ENCODE measurements around the gene HNRNPC. TPM values are rescaled to one million over a fixed set of nuclear protein-coding genes. Genes with fewer than 3 reads are reported as not detected.
"Not testable (repeated sequence)": the region's sequence is repeated elsewhere in the genome, so short reads cannot be mapped to it uniquely, and the experiment has no call there.

HNRNPC gene
- polyA plus RNA-seq, 1 donor from 2014 or later, result 1,176 TPM

DNA sequence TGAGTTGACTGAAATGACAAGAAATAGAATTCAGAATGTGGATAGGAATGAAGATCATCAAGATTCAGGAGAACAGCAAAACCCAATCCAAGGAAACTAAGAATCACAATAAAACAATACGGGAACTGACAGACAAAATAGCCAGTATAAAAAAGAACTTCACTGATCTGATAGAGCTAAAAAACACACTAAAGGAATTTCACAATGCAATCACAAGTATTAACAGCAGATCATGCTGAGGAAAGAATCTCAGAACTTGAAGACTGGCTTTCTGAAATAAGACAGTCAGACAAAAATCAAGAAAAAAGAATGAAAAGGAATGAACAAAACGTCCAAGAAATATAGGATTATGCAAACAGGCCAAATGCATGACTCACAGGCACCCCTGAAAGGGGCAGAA lies 98.1 kb downstream of the HNRNPC start:
- no peaks in the 10 kb centered on the region for H3K36me3 ChIP-seq (ENCODE audit: insufficient read depth, low read length)
- H3K79me2 ChIP-seq (replicated peaks; ENCODE audit: insufficient read depth, low read length), result no peaks in the 10 kb centered on the region
- TF ChIP-seq CTCF (IDR thresholded peaks at IDR 0.05; ENCODE audit: poor library complexity, severe bottlenecking) (no peak), MXI1 (conservative IDR thresholded peaks at IDR 0.05; ENCODE audit: poor library complexity, severe bottlenecking) (no peak), EP300 (conservative IDR thresholded peaks at IDR 0.05; ENCODE audit: poor library complexity, severe bottlenecking) (no peak), EZH2 (IDR thresholded peaks at IDR 0.05; ENCODE audit: borderline replicate concordance, insufficient read depth, low read length, poor library complexity, severe bottlenecking) (no peak), TAF1 (IDR thresholded peaks at IDR 0.05; ENCODE audit: low read depth) (no peak), RAD21 (conservative IDR thresholded peaks at IDR 0.05) (no peak), SMC3 (conservative IDR thresholded peaks at IDR 0.05; ENCODE audit: poor library complexity) (no peak), POLR2AphosphoS5 (IDR thresholded peaks at IDR 0.05) (no peak), REST (IDR thresholded peaks at IDR 0.05; ENCODE audit: borderline replicate concordance) (no peak)
- H3K27ac ChIP-seq (ENCODE audit: low read length), result no peak overlapping the region
- no peak overlapping the region for H3K9ac ChIP-seq (ENCODE audit: low read length)
- H2AFZ ChIP-seq (ENCODE audit: low read depth, low read length), result no peak overlapping the region
- no peaks in the 10 kb centered on the region for H3K9me2 ChIP-seq (ENCODE audit: insufficient read depth, low read length)
- H3K4me3 ChIP-seq (ENCODE audit: low read length), result no peak overlapping the region
- no peaks in the 10 kb centered on the region for H4K20me1 ChIP-seq (ENCODE audit: insufficient read depth)
- no peak overlapping the region for H3K4me2 ChIP-seq (ENCODE audit: low read length)
- H3F3A ChIP-seq (ENCODE audit: insufficient read depth, low read length, poor library complexity, severe bottlenecking), result no peaks in the 10 kb centered on the region
- H3K9me3 ChIP-seq (ENCODE audit: low read length), result no peaks in the 10 kb centered on the region
- no peaks in the 10 kb centered on the region for H3K27me3 ChIP-seq (ENCODE audit: insufficient read depth, low read depth, low read length)

- H3K27ac ChIP-seq (ENCODE audit: low read length), result no peak overlapping the region
- H3K4me3 ChIP-seq (ENCODE audit: low read length), result no peak overlapping the region
- no peaks in the 10 kb centered on the region for H3K27me3 ChIP-seq (ENCODE audit: insufficient read depth, low read depth, low read length)
- no peak for TF ChIP-seq EP300 (conservative IDR thresholded peaks at IDR 0.05; ENCODE audit: poor library complexity, severe bottlenecking)
- H3K9me2 ChIP-seq (ENCODE audit: insufficient read depth, low read length), result no peaks in the 10 kb centered on the region
- no peaks in the 10 kb centered on the region for H3F3A ChIP-seq (ENCODE audit: insufficient read depth, low read length, poor library complexity, severe bottlenecking)
- H4K20me1 ChIP-seq (ENCODE audit: insufficient read depth), result no peaks in the 10 kb centered on the region
- no peaks in the 10 kb centered on the region for H3K79me2 ChIP-seq (replicated peaks; ENCODE audit: insufficient read depth, low read length)
- no peak overlapping the region for H3K4me2 ChIP-seq (ENCODE audit: low read length)
- H2AFZ ChIP-seq (ENCODE audit: low read depth, low read length), result no peak overlapping the region
- H3K9me3 ChIP-seq (ENCODE audit: low read length), result no peaks in the 10 kb centered on the region
- H3K36me3 ChIP-seq (ENCODE audit: insufficient read depth, low read length), result no peaks in the 10 kb centered on the region
- H3K9ac ChIP-seq (ENCODE audit: low read length), result no peak overlapping the region
These were observed 99.7 kb downstream of the HNRNPC start for GRCh38 chr14:21169573-21169972.

- no peaks in the 10 kb centered on the region for H3F3A ChIP-seq (ENCODE audit: insufficient read depth, low read length, poor library complexity, severe bottlenecking)
- no peaks in the 10 kb centered on the region for H4K20me1 ChIP-seq (ENCODE audit: insufficient read depth)
- no peaks in the 10 kb centered on the region for H3K9me2 ChIP-seq (ENCODE audit: insufficient read depth, low read length)
- no peak for TF ChIP-seq EZH2 (IDR thresholded peaks at IDR 0.05; ENCODE audit: borderline replicate concordance, insufficient read depth, low read length, poor library complexity, severe bottlenecking)
- H3K4me2 ChIP-seq (ENCODE audit: low read length), result no peak overlapping the region
- H3K27me3 ChIP-seq (ENCODE audit: insufficient read depth, low read depth, low read length), result no peaks in the 10 kb centered on the region
- H2AFZ ChIP-seq (ENCODE audit: low read depth, low read length), result no peak overlapping the region
- no peaks in the 10 kb centered on the region for H3K9me3 ChIP-seq (ENCODE audit: low read length)
- no peaks in the 10 kb centered on the region for H3K79me2 ChIP-seq (replicated peaks; ENCODE audit: insufficient read depth, low read length)
- no peak overlapping the region for H3K4me3 ChIP-seq (ENCODE audit: low read length)
- H3K27ac ChIP-seq (ENCODE audit: low read length), result no peak overlapping the region
- H3K36me3 ChIP-seq (ENCODE audit: insufficient read depth, low read length), result no peaks in the 10 kb centered on the region
- no peak overlapping the region for H3K9ac ChIP-seq (ENCODE audit: low read length)
These were observed 101.2 kb downstream of the HNRNPC start for GRCh38 chr14:21168055-21168454.

- H3K27ac ChIP-seq (ENCODE audit: low read length); H3K4me2 ChIP-seq (ENCODE audit: low read length); H3K36me3 ChIP-seq (ENCODE audit: insufficient read depth, low read length); H3K79me2 ChIP-seq (replicated peaks; ENCODE audit: insufficient read depth, low read length); H3K27me3 ChIP-seq (ENCODE audit: insufficient read depth, low read depth, low read length); H3F3A ChIP-seq (ENCODE audit: insufficient read depth, low read length, poor library complexity, severe bottlenecking); H3K9ac ChIP-seq (ENCODE audit: low read length); H3K9me2 ChIP-seq (ENCODE audit: insufficient read depth, low read length); H4K20me1 ChIP-seq (ENCODE audit: insufficient read depth); H2AFZ ChIP-seq (ENCODE audit: low read depth, low read length); H3K4me3 ChIP-seq (ENCODE audit: low read length); H3K9me3 ChIP-seq (ENCODE audit: low read length): not testable (repeated sequence)
These were observed 103.6 kb downstream of the HNRNPC start for GRCh38 chr14:21165670-21166069.

GRCh38 chr14:21165002-21165605 lies 104.1 kb downstream of the HNRNPC start:
- not testable (repeated sequence) for H3F3A ChIP-seq (ENCODE audit: insufficient read depth, low read length, poor library complexity, severe bottlenecking); H3K9me2 ChIP-seq (ENCODE audit: insufficient read depth, low read length); H3K27me3 ChIP-seq (ENCODE audit: insufficient read depth, low read depth, low read length); H2AFZ ChIP-seq (ENCODE audit: low read depth, low read length); H3K4me3 ChIP-seq (ENCODE audit: low read length); H3K9ac ChIP-seq (ENCODE audit: low read length); H3K36me3 ChIP-seq (ENCODE audit: insufficient read depth, low read length); H3K27ac ChIP-seq (ENCODE audit: low read length); H3K4me2 ChIP-seq (ENCODE audit: low read length); H3K79me2 ChIP-seq (replicated peaks; ENCODE audit: insufficient read depth, low read length); H3K9me3 ChIP-seq (ENCODE audit: low read length); H4K20me1 ChIP-seq (ENCODE audit: insufficient read depth)

All from neural cell (in vitro differentiated cells).